ENCODE results near the gene DGKZ.
"Not testable (repeated sequence)": the region's sequence is repeated elsewhere in the genome, so short reads cannot be mapped to it uniquely, and the experiment has no call there.

DGKZ gene

GRCh38 chr11:46346886-46347636 lies at the start of gene DGKZ:
DGKZ (plus strand) TSS chr11:46347463; CDS start chr11:46347660, 197 bp downstream.
- FAIRE-seq, result no peak

- no peak for FAIRE-seq
Observed at GRCh38 chr11:46298699-46299433, 48.4 kb upstream of the DGKZ start.

GRCh38 chr11:46299451-46299961 lies 47.8 kb upstream of the DGKZ start:
- no peak for FAIRE-seq

- FAIRE-seq, result no peak
Observed at GRCh38 chr11:46300270-46300669, 47.0 kb upstream of the DGKZ start.

GRCh38 chr11:46302866-46303265 lies 44.4 kb upstream of the DGKZ start:
- no peak for FAIRE-seq

- not testable (repeated sequence) for FAIRE-seq
Observed at GRCh38 chr11:46304036-46304435, 43.2 kb upstream of the DGKZ start.

GRCh38 chr11:46304605-46305179 lies 42.6 kb upstream of the DGKZ start:
- FAIRE-seq, result no peak

GRCh38 chr11:46305295-46305694 lies 42.0 kb upstream of the DGKZ start:
- no peak for FAIRE-seq

- FAIRE-seq, result no peak
Observed at GRCh38 chr11:46306296-46306853, 40.9 kb upstream of the DGKZ start.

- no peak for FAIRE-seq
Observed at GRCh38 chr11:46307369-46307768, 39.9 kb upstream of the DGKZ start.

- FAIRE-seq, result no peak
Observed at GRCh38 chr11:46307785-46308341, 39.4 kb upstream of the DGKZ start.

- FAIRE-seq, result no peak
Observed at GRCh38 chr11:46308631-46309419, 38.4 kb upstream of the DGKZ start.

GRCh38 chr11:46309814-46310259 lies 37.4 kb upstream of the DGKZ start:
- no peak for FAIRE-seq

GRCh38 chr11:46315033-46315738 lies 32.1 kb upstream of the DGKZ start:
- FAIRE-seq, result no peak

GRCh38 chr11:46315783-46316563 lies 31.3 kb upstream of the DGKZ start:
- no peak for FAIRE-seq

GRCh38 chr11:46319074-46319453 lies 28.2 kb upstream of the DGKZ start:
- no peak for FAIRE-seq

- no peak for FAIRE-seq
Observed at GRCh38 chr11:46321757-46322156, 25.5 kb upstream of the DGKZ start.

GRCh38 chr11:46322759-46323158 lies 24.5 kb upstream of the DGKZ start:
- FAIRE-seq, result no peak

GRCh38 chr11:46326813-46327416 lies 20.3 kb upstream of the DGKZ start:
- FAIRE-seq, result no peak

- FAIRE-seq, result no peak
Observed at GRCh38 chr11:46327829-46328228, 19.4 kb upstream of the DGKZ start.

All from TTC549 (cell line).